Lower leg skin (tissue), 4 donors: ENCODE measurements around the gene PES1. TPM values are rescaled to one million over a fixed set of nuclear protein-coding genes. Genes with fewer than 3 reads are reported as not detected.

Experiments used
- DNase-seq, 2 donors: peaks; one replicate each; pipeline ENCODE4 v3.0.0-alpha.2; 2019; ENCODE audit warnings: low spot score in 2 of 2
- H3K4me3 ChIP-seq: fragments of 200-600 bp; sonication (generic); 2 replicates; pipeline ENCODE4 v1.5.1; 2017; ENCODE audit warnings: mild to moderate bottlenecking, low read depth; ENCODE audit not compliant: poor library complexity, severe bottlenecking
- CTCF ChIP-seq, 3 donors: fragments of 450-650 bp; IDR thresholded peaks; one replicate each; pipeline ENCODE4 v1.5.1; 2016; ENCODE audit warnings: antibody characterized with exemption in 3 of 3, mild to moderate bottlenecking in 3 of 3, moderate library complexity in 2 of 3
- POLR2A ChIP-seq, 2 donors: fragments of 450-650 bp; IDR thresholded peaks; one replicate each; pipeline ENCODE4 v1.6.1; 2016 to 2017; ENCODE audit warnings: antibody characterized with exemption in 2 of 2, mild to moderate bottlenecking in 1 of 2, moderate library complexity in 1 of 2
- WGBS, 2 donors: methylation state at CpG; one replicate each; pipeline ENCODE4 v1.1.5; 2018; 5-methylcytosine and 5-hydroxymethylcytosine counted together
- intact Hi-C: fragments of 100-400 bp; cut with DNase I; formaldehyde crosslinking; loops from one replicate; pipeline ENCODE4 v1.15.0; 2023; ENCODE audit warnings: low total_unique reads
- total RNA-seq, 4 donors: library from RNA; depleted of rRNA; stranded (reverse); fragments of >200 nt; gene quantifications; one replicate each; pipeline ENCODE4 v1.1.0, GENCODE V29; 2016

Gene PES1
- total RNA-seq, 4 donors from 2014 or later, result 43.1 to 55.6 (median 49.1) TPM

- no peak overlapping the region for H3K4me3 ChIP-seq
- WGBS, 2 donors, result 95% methylated on average over 8 of the region's 8 CpGs
Measured at GRCh38 chr22:30612789-30613188, 21.1 kb upstream of the PES1 start.

GRCh38 chr22:30611197-30611596 is 19.5 kb upstream of the PES1 start:
- TF ChIP-seq POLR2A (IDR thresholded peaks at IDR 0.05) (no peak), CTCF (IDR thresholded peaks at IDR 0.05) (no peak)
- DNase-seq, result no peak
- intact Hi-C loops, result no loop called here
- WGBS, 2 donors, result 91 to 94% methylated on average over 3 of the region's 3 CpGs
- no peak overlapping the region for H3K4me3 ChIP-seq

More at GRCh38 chr22:30612789-30613188, 21.1 kb upstream of the PES1 start:
- no peak for DNase-seq
- intact Hi-C loops, result no loop called here
- TF ChIP-seq POLR2A (IDR thresholded peaks at IDR 0.05) (no peak), CTCF (IDR thresholded peaks at IDR 0.05) (no peak)

GRCh38 chr22:30610299-30610698 is 18.6 kb upstream of the PES1 start:
- 73 to 83% methylated on average over 7 of the region's 7 CpGs for WGBS, 2 donors
- no peak overlapping the region for H3K4me3 ChIP-seq
- intact Hi-C loops, result no loop called here
- TF ChIP-seq POLR2A (IDR thresholded peaks at IDR 0.05) (no peak), CTCF (IDR thresholded peaks at IDR 0.05) (no peak)
- DNase-seq, result peak; percentile 28 to 91

- DNase-seq, result peak in 1 of 2 donors; percentile 54
- TF ChIP-seq CTCF (IDR thresholded peaks at IDR 0.05), result no peak
- no peak for TF ChIP-seq POLR2A (IDR thresholded peaks at IDR 0.05)
- intact Hi-C loops, result no loop called here
- H3K4me3 ChIP-seq, result no peak overlapping the region
- WGBS, 2 donors, result 49 to 55% methylated on average over 17 of the region's 17 CpGs
Measured at GRCh38 chr22:30609260-30610185, 17.8 kb upstream of the PES1 start.

- no peak for DNase-seq
- no peak overlapping the region for H3K4me3 ChIP-seq
- TF ChIP-seq CTCF (IDR thresholded peaks at IDR 0.05), result no peak
- TF ChIP-seq POLR2A (IDR thresholded peaks at IDR 0.05), result no peak
- 79 to 84% methylated on average over 7 of the region's 7 CpGs for WGBS, 2 donors
- intact Hi-C loops, result no loop called here
Measured at GRCh38 chr22:30607939-30608338, 16.2 kb upstream of the PES1 start.
